Uterus (tissue), 2 donors: ENCODE results near the gene LSS.

ENCODE experiments used
- CTCF ChIP-seq, 4 experiments: fragments of 200-600 bp in 2 of 4; fragments of 450-650 bp in 2 of 4; sonication (generic) in 2 of 4; IDR thresholded peaks; one replicate each; pipeline ENCODE4 v1.5.1; 2016 to 2019; ENCODE audit warnings: antibody characterized with exemption in 4 of 4, mild to moderate bottlenecking in 2 of 4, moderate library complexity in 1 of 4
- POLR2A ChIP-seq, 2 donors: fragments of 450-650 bp; IDR thresholded peaks; one replicate each; pipeline ENCODE4 v1.6.1; 2016; ENCODE audit warnings: antibody characterized with exemption in 2 of 2, mild to moderate bottlenecking in 1 of 2, moderate library complexity in 1 of 2

- TF ChIP-seq CTCF (IDR thresholded peaks at IDR 0.05): no peak
- TF ChIP-seq POLR2A (IDR thresholded peaks at IDR 0.05): no peak
Measured at GRCh38 chr21:46168659-46169386, 59.8 kb downstream of the LSS start.
